HepG2 (cell line): ENCODE data around the gene SDC3. TPM values are rescaled to one million over a fixed set of nuclear protein-coding genes. Genes with fewer than 3 reads are reported as not detected.

ENCODE experiments used
- ATF3 ChIP-seq: sonication (generic); formaldehyde crosslinking; IDR thresholded peaks from 2 replicates; pipeline ENCODE4 v1.4.0; 2020; ENCODE audit warnings: missing genetic modification reagents
- CREB1 ChIP-seq, 2 experiments: fragments of 450-650 bp in 1 of 2; IDR thresholded peaks; 2 replicates each; pipeline ENCODE4 v1.6.1; 2016 to 2017; ENCODE audit warnings: control low read depth in 1 of 2, mild to moderate bottlenecking in 1 of 2, missing compliant biosample characterization in 1 of 2, missing genetic modification characterization in 1 of 2
- GFI1 ChIP-seq: sonication (generic); formaldehyde crosslinking; IDR thresholded peaks from 2 replicates; pipeline ENCODE4 v1.5.0; 2020; ENCODE audit warnings: missing genetic modification reagents, mild to moderate bottlenecking, borderline replicate concordance
- KLF6 ChIP-seq: IDR thresholded peaks from 2 replicates; pipeline ENCODE4 v1.8.0; 2016; ENCODE audit warnings: missing biosample characterization, missing genetic modification reagents
- REST ChIP-seq, 2 experiments: IDR thresholded peaks; 2 replicates each; pipeline ENCODE4 v1.6.1; 2011 to 2012; ENCODE audit warnings: low read length in 2 of 2, borderline replicate concordance in 1 of 2, low read depth in 1 of 2, mild to moderate bottlenecking in 1 of 2, moderate library complexity in 1 of 2
- SP5 ChIP-seq: IDR thresholded peaks from 2 replicates; pipeline ENCODE4 v1.6.1; 2016; ENCODE audit warnings: low read depth, borderline replicate concordance
- U2AF1 ChIP-seq: fragments of 200-400 bp; formaldehyde crosslinking; optimal IDR thresholded peaks from 2 replicates; pipeline ENCODE3; 2017; ENCODE audit warnings: mild to moderate bottlenecking, low read depth, low read length
- ZBTB14 ChIP-seq: sonication (generic); formaldehyde crosslinking; IDR thresholded peaks from 2 replicates; pipeline ENCODE4 v1.4.0; 2020; ENCODE audit warnings: missing genetic modification reagents
- ZBTB38 ChIP-seq: sonication (generic); formaldehyde crosslinking; IDR thresholded peaks from 2 replicates; pipeline ENCODE4 v1.5.1; 2020; ENCODE audit warnings: mild to moderate bottlenecking, missing genetic modification reagents
- ZBTB42 ChIP-seq: sonication (generic); formaldehyde crosslinking; IDR thresholded peaks from 2 replicates; pipeline ENCODE4 v1.5.0; 2020; ENCODE audit warnings: mild to moderate bottlenecking, missing genetic modification reagents
- ZMAT5 ChIP-seq: sonication (generic); formaldehyde crosslinking; IDR thresholded peaks from 2 replicates; pipeline ENCODE4 v1.5.0; 2020; ENCODE audit warnings: mild to moderate bottlenecking, low read depth, missing genetic modification reagents, borderline replicate concordance
- ZNF12 ChIP-seq: sonication (generic); formaldehyde crosslinking; IDR thresholded peaks from 2 replicates; pipeline ENCODE4 v1.5.0; 2020; ENCODE audit warnings: missing genetic modification reagents
- ZNF577 ChIP-seq: sonication (generic); formaldehyde crosslinking; IDR thresholded peaks from 2 replicates; pipeline ENCODE4 v1.4.0; 2020; ENCODE audit warnings: mild to moderate bottlenecking, low read depth, missing genetic modification reagents, borderline replicate concordance
- ZNF607 ChIP-seq: sonication (generic); formaldehyde crosslinking; IDR thresholded peaks from 2 replicates; pipeline ENCODE4 v1.5.1; 2020; ENCODE audit warnings: missing genetic modification reagents, mild to moderate bottlenecking, borderline replicate concordance
- ZNF619 ChIP-seq: sonication (generic); formaldehyde crosslinking; IDR thresholded peaks from 2 replicates; pipeline ENCODE4 v1.4.0; 2020; ENCODE audit warnings: mild to moderate bottlenecking, missing genetic modification reagents
- ZNF710 ChIP-seq: sonication (generic); formaldehyde crosslinking; IDR thresholded peaks from 2 replicates; pipeline ENCODE4 v1.5.0; 2020; ENCODE audit warnings: mild to moderate bottlenecking, missing genetic modification reagents, borderline replicate concordance
- ZNF780A ChIP-seq: sonication (generic); formaldehyde crosslinking; IDR thresholded peaks from 2 replicates; pipeline ENCODE4 v1.8.0; 2022; ENCODE audit warnings: mild to moderate bottlenecking, missing genetic modification reagents, moderate library complexity
- ZNF792 ChIP-seq: IDR thresholded peaks from 2 replicates; pipeline ENCODE4 v1.6.1; 2016
- ZSCAN20 ChIP-seq: sonication (generic); formaldehyde crosslinking; IDR thresholded peaks from 2 replicates; pipeline ENCODE4 v1.4.0; 2020; ENCODE audit warnings: missing genetic modification reagents, mild to moderate bottlenecking, borderline replicate concordance
- ZSCAN31 ChIP-seq: sonication (generic); formaldehyde crosslinking; IDR thresholded peaks from 2 replicates; pipeline ENCODE4 v1.5.0; 2020; ENCODE audit warnings: low read depth, mild to moderate bottlenecking, missing genetic modification reagents
- polyA plus RNA-seq, 8 experiments: library from polyadenylated mRNA; depleted of rRNA in 3 of 8; stranded (reverse) in 7 of 8; unstranded in 1 of 8; fragments of >200 nt; fragmentation: Illumina TruSeq in 4 of 8; extraction: Trizol in 4 of 8; gene quantifications; 2 replicates each; pipeline versions ENCODE4 v1.2.1 to v1.2.3, GENCODE V29; 2011 to 2016; ENCODE audit warnings: low read depth in 4 of 8, missing spikeins in 1 of 8, mixed read lengths in 1 of 8; ENCODE audit not compliant: insufficient read depth in 1 of 8
- total RNA-seq, 5 experiments: library from RNA; depleted of rRNA; stranded (reverse); fragments of >200 nt; fragmentation: Illumina TruSeq; extraction: Trizol; gene quantifications; 2 replicates each; pipeline ENCODE4 v1.2.3, GENCODE V29; 2016; ENCODE audit warnings: low read depth in 1 of 5

SDC3 gene
- total and polyA plus RNA-seq, 2 of the 13 experiments (the other 11 are each of a cell fraction or from before 2014, with no cell fraction given) = 0.49 to 0.84 TPM

GRCh38 chr1:30892671-30893073, 15.9 kb downstream of the SDC3 start (continued):
- TF ChIP-seq ZNF780A = no peak
- TF ChIP-seq U2AF1 = no peak
- TF ChIP-seq ZSCAN31 = no peak
- TF ChIP-seq REST (IDR thresholded peaks at IDR 0.05; ENCODE audit: borderline replicate concordance in 1 of 2, low read depth in 1 of 2, low read length in 2 of 2) = no peak
- TF ChIP-seq ATF3 (CRISPR knock-in tag) = no peak; the same call in 1 of the 2 replicates
- no peak for TF ChIP-seq CREB1 (IDR thresholded peaks at IDR 0.05)
- no peak for TF ChIP-seq CREB1 (CRISPR knock-in tag; IDR thresholded peaks at IDR 0.05)
- TF ChIP-seq KLF6 = no peak
- no peak for TF ChIP-seq SP5
- no peak for TF ChIP-seq ZBTB42 (CRISPR knock-in tag)
- no peak for TF ChIP-seq ZNF12 (CRISPR knock-in tag)
- no peak for TF ChIP-seq ZNF577 (CRISPR knock-in tag)
- no peak for TF ChIP-seq GFI1 (CRISPR knock-in tag)
- TF ChIP-seq ZBTB14 (CRISPR knock-in tag) = no peak
- TF ChIP-seq ZNF792 (CRISPR knock-in tag) = peak; percentile 25; the same call in 1 of the 2 replicates
- TF ChIP-seq ZNF619 (CRISPR knock-in tag) = no peak
- TF ChIP-seq ZNF607 (CRISPR knock-in tag) = no peak
- TF ChIP-seq ZSCAN20 (CRISPR knock-in tag) = no peak
- no peak for TF ChIP-seq ZMAT5 (CRISPR knock-in tag)
- no peak for TF ChIP-seq ZBTB38 (CRISPR knock-in tag)
- TF ChIP-seq ZNF710 (CRISPR knock-in tag) = no peak
